COR-L47 (cell line): Measurements from ENCODE around the gene GIMAP1.
"Not testable (repeated sequence)": the region's sequence is repeated elsewhere in the genome, so short reads cannot be mapped to it uniquely, and the experiment has no call there.

Experiments used
- DNase-seq: peaks from one replicate; lab custom pipeline; 2025; lab: John Stamatoyannopoulos, UW

GIMAP1 gene

GRCh38 chr7:150716368-150716767, at the start of gene GIMAP1:
Gene GIMAP1, plus strand, starts transcription at chr7:150716613. Its CDS starts 2,435 bp downstream, at chr7:150719048.
- no peak for DNase-seq

- no peak for DNase-seq
Observed at GRCh38 chr7:150668472-150668911, 47.9 kb upstream of the GIMAP1 start.

GRCh38 chr7:150668977-150669376, 47.4 kb upstream of the GIMAP1 start:
- DNase-seq = no peak

GRCh38 chr7:150671798-150672585, 44.4 kb upstream of the GIMAP1 start:
- not testable (repeated sequence) for DNase-seq

GRCh38 chr7:150675714-150676113, 40.7 kb upstream of the GIMAP1 start:
- DNase-seq = no peak

- not testable (repeated sequence) for DNase-seq
Observed at GRCh38 chr7:150676276-150676675, 40.1 kb upstream of the GIMAP1 start.

GRCh38 chr7:150676854-150677253, 39.6 kb upstream of the GIMAP1 start:
- not testable (repeated sequence) for DNase-seq

- not testable (repeated sequence) for DNase-seq
Observed at GRCh38 chr7:150678601-150679000, 37.8 kb upstream of the GIMAP1 start.

- not testable (repeated sequence) for DNase-seq
Observed at GRCh38 chr7:150680364-150680763, 36.0 kb upstream of the GIMAP1 start.

- DNase-seq = no peak
Observed at GRCh38 chr7:150685219-150686029, 31.0 kb upstream of the GIMAP1 start, which contains the start of gene GIMAP2. Gene GIMAP2, plus strand, starts transcription at chr7:150685706. Its CDS starts 1,354 bp downstream, at chr7:150687060.

GRCh38 chr7:150686030-150686631, 30.3 kb upstream of the GIMAP1 start:
- DNase-seq = no peak

GRCh38 chr7:150688630-150689029, 27.8 kb upstream of the GIMAP1 start:
- no peak for DNase-seq

- no peak for DNase-seq
Observed at GRCh38 chr7:150695654-150696053, 20.8 kb upstream of the GIMAP1 start.

- no peak for DNase-seq
Observed at GRCh38 chr7:150703209-150703608, 13.2 kb upstream of the GIMAP1 start.

- no peak for DNase-seq
Observed at GRCh38 chr7:150715293-150715692, 1.1 kb upstream of the GIMAP1 start.

- no peak for DNase-seq
Observed at GRCh38 chr7:150715738-150716137, 675 bp upstream of the GIMAP1 start.

- DNase-seq = no peak
Observed at GRCh38 chr7:150716939-150717338, 526 bp downstream of the GIMAP1 start.

GRCh38 chr7:150717814-150718420, 1.5 kb downstream of the GIMAP1 start:
- no peak for DNase-seq

GRCh38 chr7:150719436-150719835, 3.0 kb downstream of the GIMAP1 start:
- DNase-seq = no peak

GRCh38 chr7:150719960-150720891, 3.8 kb downstream of the GIMAP1 start:
- DNase-seq = no peak

GRCh38 chr7:150721970-150722373, 5.6 kb downstream of the GIMAP1 start:
- DNase-seq = no peak
